Urothelium cell line (cell line): Measurements from ENCODE around the gene CETN3.
A peak's percentile ranks its signal among the peaks of the same experiment; 100 is the strongest.

Experiments
- DNase-seq: peaks from one replicate; pipeline ENCODE4 v3.0.0; 2011; ENCODE audit warnings: low spot score, mixed read lengths
- FAIRE-seq: peaks from 2 replicates; lab custom pipeline; 2011; peaks lifted over from hg19 to GRCh38; lab: Jason Lieb, UNC

CETN3 gene

GRCh38 chr5:90409318-90410177, at the start of gene CETN3:
Gene CETN3, minus strand, starts transcription at chr5:90409756. Its CDS starts 95 bp downstream, at chr5:90409661.
- DNase-seq: peak; percentile 93
- FAIRE-seq: no peak

DNA sequence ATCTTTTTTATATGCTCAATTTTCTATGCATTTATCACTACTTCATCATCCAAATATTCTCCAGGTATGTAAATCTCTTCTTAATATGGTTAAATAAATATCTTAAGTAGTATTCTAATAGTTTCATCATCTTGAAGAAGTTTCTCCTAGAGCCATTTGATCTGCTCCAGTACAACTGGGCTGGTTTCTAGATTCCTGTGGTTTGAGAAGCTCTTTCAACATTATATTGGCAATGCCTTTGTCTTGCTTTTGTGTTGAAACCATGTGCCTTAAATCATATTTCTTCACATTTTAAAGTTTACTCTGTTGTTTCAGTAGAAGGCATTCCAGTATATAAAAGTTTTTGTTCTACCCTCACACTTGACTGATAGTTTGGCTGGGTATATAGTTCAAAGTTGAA, 37.4 kb upstream of the CETN3 start:
- FAIRE-seq: no peak
- DNase-seq: no peak

DNA sequence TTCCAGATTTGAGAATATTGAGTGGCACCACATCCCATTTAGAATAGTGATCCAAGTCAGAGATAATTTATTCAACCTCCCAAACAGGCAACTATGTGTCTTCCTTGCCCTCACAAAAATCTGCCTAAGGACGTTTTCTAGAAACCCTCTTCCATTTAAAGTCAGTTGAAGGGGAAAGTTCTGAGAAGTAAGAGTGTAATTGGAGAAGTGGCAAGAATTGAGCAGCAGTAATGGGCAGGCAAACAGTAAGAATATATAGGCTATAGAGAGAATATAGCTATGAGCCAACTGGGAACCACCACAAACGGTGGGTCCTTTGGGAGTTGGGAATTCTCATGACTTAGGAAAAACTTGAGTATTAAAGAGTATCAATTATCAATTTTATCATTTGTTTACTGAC, 31.1 kb upstream of the CETN3 start:
- no peak for DNase-seq
- FAIRE-seq: no peak

DNA sequence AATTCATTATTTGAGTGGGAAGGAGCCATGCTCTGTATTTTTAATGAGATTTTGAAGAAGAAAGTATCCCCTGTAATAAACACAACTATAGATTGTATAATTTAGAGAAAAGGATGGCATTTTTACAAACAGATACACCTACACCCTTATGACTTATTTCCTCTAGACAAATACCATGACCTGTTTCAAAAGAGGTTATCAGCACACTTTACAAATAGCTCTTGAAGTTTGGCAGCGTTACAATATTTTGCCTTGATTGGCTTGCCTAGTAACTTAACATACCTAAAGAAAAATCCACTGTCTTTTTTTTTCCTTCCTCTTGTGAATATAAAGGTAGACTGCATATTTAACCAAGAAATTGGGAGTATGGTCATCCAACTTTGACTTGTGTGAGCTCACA, 28.5 kb upstream of the CETN3 start:
- FAIRE-seq (no peak), DNase-seq (no peak)

DNA sequence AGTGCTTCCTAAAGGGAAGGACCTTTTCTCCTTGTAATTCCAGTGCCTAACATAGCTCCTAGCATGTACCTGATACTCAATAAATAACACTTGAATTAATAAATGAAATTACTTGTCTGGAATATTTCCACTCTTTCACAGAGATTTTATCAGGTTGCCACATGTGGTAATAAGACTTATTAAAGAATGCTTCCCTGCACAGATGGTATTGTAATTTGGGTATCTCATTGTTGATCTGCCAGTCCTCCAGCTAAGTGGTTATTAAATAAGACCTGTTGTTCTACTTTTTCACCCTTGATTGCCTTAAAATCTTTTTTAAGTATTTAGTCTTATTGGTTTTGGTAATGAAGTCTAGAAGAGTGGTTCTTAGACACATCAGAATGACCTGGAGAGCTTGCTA, 28.1 kb upstream of the CETN3 start:
- no peak for FAIRE-seq

DNA sequence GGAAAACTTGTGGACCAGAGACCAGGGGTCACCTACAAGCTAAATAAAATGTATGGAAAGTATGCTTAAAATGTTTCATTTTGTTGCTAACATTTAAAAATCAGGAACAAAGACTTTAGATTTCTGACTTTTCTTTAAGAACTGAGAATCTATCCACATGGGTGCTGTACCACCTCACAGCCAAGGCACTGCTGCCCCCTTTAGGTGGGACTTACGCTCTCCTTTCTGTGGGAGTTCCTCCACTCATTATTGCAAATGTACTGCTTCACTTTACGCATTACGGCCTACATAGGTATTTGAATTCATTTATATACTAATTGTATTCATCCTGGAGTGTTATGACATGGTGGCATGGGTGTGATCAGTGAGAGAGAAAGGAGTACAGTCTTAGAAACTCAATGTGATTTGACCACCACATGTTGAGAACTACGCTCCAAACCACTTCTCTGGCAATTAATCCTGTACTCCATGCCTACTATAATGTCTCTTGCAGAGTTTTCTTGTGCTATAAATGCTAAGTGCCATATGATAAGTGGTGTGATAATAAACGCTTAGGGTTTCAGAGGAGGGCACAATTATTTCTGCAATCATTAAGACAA, 24.7 kb upstream of the CETN3 start:
- FAIRE-seq: peak; percentile 58
- DNase-seq: peak; percentile 25

More for the DNA sequence above, 28.1 kb upstream of the CETN3 start:
- DNase-seq: no peak

- no peak for DNase-seq
- FAIRE-seq: no peak
These were observed 14.7 kb upstream of the CETN3 start for GRCh38 chr5:90424245-90424644.

DNA sequence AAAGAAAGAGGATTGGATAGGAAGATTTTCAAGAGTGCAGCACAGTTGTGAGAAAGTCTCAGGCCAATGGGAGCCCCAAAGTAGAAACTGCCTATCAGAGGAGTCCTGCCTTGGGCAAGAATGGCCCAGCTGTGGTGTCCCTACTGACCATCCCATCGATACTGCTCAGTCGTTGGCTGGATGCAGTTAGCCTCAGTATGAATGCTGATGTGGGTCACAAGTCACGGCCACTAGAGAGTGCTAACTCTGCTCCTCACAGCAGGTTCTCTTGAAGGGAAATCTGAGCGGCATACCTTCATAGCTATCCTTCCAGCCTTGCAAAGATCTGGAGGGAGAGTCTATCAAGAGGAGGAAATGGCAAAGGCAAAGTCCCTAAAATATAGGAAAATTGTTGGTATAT, 11.6 kb upstream of the CETN3 start:
- DNase-seq: peak; percentile 10
- FAIRE-seq: no peak

DNA sequence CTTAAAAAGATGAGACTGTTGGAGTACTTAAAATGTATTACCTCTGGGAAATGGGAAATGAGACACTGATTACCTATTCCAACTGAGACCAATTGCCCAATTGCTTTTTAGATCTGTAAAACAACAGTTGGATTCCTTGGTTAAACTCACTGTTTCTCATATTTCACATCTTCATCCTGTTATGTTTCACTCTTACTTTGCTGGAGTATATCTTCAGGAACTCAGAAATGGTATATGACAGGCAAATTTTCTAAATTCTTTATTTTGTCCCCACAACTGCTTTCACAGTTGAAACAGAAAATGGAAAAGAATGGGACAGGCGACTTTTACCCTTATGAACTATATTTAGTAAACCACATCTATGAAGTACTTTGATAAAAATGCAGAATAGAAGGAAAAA, 8.7 kb upstream of the CETN3 start:
- FAIRE-seq (no peak), DNase-seq (no peak)

DNA sequence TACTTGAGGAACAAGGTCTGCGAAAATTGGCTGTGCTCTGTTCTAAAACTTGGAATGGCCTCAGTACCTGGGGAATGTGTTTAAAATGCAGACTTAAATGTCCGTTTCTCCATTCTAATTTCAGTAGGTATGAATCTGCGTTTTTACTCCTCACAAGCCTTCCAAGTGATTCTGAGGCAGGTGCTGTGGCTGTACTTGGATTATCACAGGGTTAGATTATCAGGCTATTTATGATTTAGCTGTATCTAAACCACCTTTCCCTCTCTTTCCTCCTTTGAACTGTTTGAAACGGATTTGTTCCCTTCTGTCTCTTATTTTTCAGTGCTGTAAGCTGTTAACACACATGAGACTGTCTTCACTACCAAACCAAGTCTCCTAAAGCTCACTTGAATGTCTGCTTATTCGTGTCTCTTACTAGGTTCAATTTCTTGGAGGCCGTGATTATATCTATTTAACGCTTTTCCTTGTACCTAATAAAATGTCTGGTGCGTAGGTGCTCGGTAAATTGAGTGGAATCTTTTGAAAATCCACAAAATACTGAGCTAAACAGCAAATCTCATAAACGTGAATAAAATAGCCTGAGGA, 714 bp upstream of the CETN3 start:
- FAIRE-seq: peak; percentile 37
- no peak for DNase-seq

GRCh38 chr5:90408571-90409317, 812 bp downstream of the CETN3 start:
- FAIRE-seq: no peak
- no peak for DNase-seq

- FAIRE-seq: no peak
- DNase-seq: no peak
These were observed 3.1 kb downstream of the CETN3 start for GRCh38 chr5:90406466-90406865.

DNA sequence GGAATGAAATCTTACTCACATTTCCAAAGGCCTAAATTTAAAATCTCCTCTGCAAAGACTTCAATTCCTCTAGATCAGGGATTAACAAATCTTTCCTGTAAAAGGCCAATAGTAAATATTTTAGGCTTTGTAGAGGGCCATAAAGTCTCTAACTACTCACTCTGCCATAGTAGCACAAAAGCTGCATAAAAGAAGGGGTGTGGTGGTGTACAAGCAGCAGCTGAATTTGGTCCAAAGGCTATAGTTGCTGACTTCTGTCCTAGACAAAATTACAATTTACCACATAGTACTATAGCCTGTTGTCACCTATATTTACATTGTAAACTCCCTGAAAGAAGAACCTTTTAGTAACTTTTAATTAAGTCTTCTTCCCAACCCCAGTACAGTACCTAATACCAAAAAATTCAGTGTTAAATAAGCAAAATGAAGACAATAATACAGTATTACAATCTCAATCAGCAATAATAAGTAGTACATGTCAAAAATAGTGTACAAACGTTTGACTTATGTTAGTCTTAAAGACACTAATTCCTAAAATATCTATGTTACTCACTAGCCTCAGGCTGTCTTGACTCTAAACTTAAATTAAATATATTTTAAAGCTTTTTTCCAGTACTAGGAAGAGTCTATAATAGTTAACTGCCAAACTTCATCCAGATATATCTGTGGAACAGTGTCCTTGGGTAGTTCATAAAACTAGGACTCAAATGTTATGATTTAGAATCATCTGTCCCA, 6.9 kb downstream of the CETN3 start:
- FAIRE-seq (no peak), DNase-seq (no peak)

- DNase-seq (no peak), FAIRE-seq (no peak)
These were observed 10.3 kb downstream of the CETN3 start for GRCh38 chr5:90399251-90399650.

- no peak for DNase-seq
- no peak for FAIRE-seq
These were observed 10.8 kb downstream of the CETN3 start for GRCh38 chr5:90398726-90399125.

GRCh38 chr5:90395005-90395404, 14.6 kb downstream of the CETN3 start:
- DNase-seq (no peak), FAIRE-seq (no peak)

GRCh38 chr5:90390928-90391327, 18.6 kb downstream of the CETN3 start:
- DNase-seq (no peak), FAIRE-seq (no peak)

DNA sequence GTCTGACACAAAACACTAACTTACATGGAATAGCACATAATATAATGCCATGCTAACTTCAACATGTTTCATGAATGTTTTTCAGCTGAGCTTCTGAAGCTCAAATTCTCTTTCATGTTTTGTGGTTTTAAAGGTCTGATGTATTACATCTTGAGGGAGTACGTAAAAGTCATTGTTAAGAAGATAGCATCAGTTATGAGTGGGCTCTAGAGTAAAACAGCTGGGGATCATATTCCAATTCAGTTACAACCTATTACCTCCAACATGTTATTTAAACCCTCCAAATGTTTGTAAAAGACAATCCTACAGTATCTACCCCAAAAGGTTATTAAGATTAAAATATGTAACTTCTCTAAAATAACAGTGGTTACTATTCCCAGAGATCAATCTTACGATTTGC, 19.2 kb downstream of the CETN3 start:
- FAIRE-seq (no peak), DNase-seq (no peak)

DNA sequence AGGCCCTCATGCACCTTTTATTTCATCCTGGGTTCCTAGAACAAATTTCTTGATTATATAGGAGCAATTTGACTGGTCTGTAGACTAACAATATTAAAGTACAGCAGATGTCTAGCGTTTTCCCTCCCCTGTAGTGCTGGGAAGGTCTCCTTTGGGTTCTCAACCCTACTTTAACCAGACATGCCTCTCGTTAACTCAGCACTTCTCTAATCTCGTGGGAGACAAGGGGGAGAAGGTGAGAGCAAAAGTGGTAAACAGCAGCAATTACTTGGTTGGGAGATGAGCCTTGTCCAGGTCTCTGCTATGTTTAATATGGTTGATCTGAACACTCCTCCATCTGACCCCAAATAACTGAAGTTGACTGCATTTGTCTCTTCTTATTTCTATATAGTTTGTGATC, 22.0 kb downstream of the CETN3 start:
- no peak for FAIRE-seq

DNA sequence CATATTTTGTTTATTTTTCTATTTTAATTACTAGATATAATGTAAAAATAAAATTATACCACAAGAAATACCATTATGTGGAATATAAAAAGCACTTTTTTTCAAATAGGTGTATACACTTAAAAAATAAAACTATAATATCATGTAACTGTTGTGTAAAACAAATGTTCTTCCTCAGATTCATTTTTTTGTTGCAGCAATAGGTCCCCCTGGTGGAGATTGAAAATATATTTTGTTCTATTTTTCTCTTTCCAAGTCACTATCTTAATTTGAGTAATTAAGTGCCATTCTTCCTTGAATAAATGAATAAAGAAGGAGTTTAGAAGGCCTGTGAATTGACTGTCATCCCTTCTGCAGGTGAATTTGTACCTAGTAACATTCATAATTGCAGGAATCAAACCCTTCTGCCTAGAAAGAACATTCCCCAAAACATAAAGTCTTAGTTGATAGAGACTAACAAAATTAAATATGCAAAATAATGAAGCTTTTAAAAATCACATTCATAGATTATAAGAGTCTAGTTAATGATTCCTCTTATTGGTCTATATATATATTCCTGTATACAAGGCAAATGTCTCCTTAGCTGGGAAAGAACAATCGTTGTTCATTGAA, 23.4 kb downstream of the CETN3 start:
- no peak for DNase-seq
- FAIRE-seq: no peak

More for the DNA sequence above, 22.0 kb downstream of the CETN3 start:
- DNase-seq: no peak
